Measurements from ENCODE around the gene TMEM141. TPM values are rescaled to one million over a fixed set of nuclear protein-coding genes. Genes with fewer than 3 reads are reported as not detected.

TMEM141 gene
- total RNA-seq, 2 experiments from 2014 or later = 43.2 to 70.2 TPM

GRCh38 chr9:136747161-136748060 lies 43.7 kb upstream of the TMEM141 start:
- no peak overlapping the region for H3K27ac ChIP-seq (ENCODE audit: low read depth, low read length, poor library complexity, severe bottlenecking)
- CTCF ChIA-PET (ENCODE audit: unreplicated experiment) = no interaction called here
- H3K79me2 ChIP-seq (ENCODE audit: insufficient read depth, low read depth, low read length) = no peaks in the 10 kb centered on the region
- no peaks in the 10 kb centered on the region for H3K9me2 ChIP-seq (ENCODE audit: insufficient read depth, low read length)
- peaks cover 14% of the 10 kb centered on the region for H3K9me3 ChIP-seq (ENCODE audit: low read length)
- no peak for DNase-seq (ENCODE audit: low spot score)
- H4K20me1 ChIP-seq (ENCODE audit: insufficient read depth, low read length) = no peaks in the 10 kb centered on the region
- no peak overlapping the region for H2AFZ ChIP-seq (ENCODE audit: low read length)
- POLR2A ChIA-PET = no interaction called here
- no peaks in the 10 kb centered on the region for H3K36me3 ChIP-seq (ENCODE audit: insufficient read depth, low read length)
- intact Hi-C loops (cut with micrococcal nuclease; ENCODE audit: unreplicated experiment) = no loop called here
- BruUV-seq (replicated peaks) = no TSS peak
- H3K4me3 ChIP-seq (ENCODE audit: low read depth, low read length, poor library complexity, severe bottlenecking) = no peak overlapping the region
- H3K4me1 ChIP-seq (ENCODE audit: insufficient read depth, low read length, poor library complexity, severe bottlenecking) = peaks cover 6% of the 10 kb centered on the region
- H3K4me2 ChIP-seq (ENCODE audit: low read length) = no peak overlapping the region
- TF ChIP-seq CTCF (conservative IDR thresholded peaks at IDR 0.05; ENCODE audit: low read length) = no peak
- TF ChIP-seq EZH2phosphoT487 (IDR thresholded peaks at IDR 0.05; ENCODE audit: borderline replicate concordance, low read depth, low read length) = no peak

- POLR2A ChIA-PET = no interaction called here
- no peak within 1 kb of the TSS for H2AFZ ChIP-seq (ENCODE audit: low read length)
- intact Hi-C loops (cut with micrococcal nuclease; ENCODE audit: unreplicated experiment) = no loop called here
- no peaks in the 10 kb centered on the region for H3K79me2 ChIP-seq (ENCODE audit: insufficient read depth, low read depth, low read length)
- no peaks in the 10 kb centered on the region for H3K36me3 ChIP-seq (ENCODE audit: insufficient read depth, low read length)
- CTCF ChIA-PET (ENCODE audit: unreplicated experiment) = no interaction called here
- H3K4me3 ChIP-seq (ENCODE audit: low read depth, low read length, poor library complexity, severe bottlenecking) = no peak within 1 kb of the TSS
- H3K9me2 ChIP-seq (ENCODE audit: insufficient read depth, low read length) = no peaks in the 10 kb centered on the region
- no peak within 1 kb of the TSS for H3K4me2 ChIP-seq (ENCODE audit: low read length)
- no TSS peak for BruUV-seq (replicated peaks)
- peaks cover 6% of the 10 kb centered on the region for H3K4me1 ChIP-seq (ENCODE audit: insufficient read depth, low read length, poor library complexity, severe bottlenecking)
- no peak for DNase-seq (ENCODE audit: low spot score)
- no peak within 1 kb of the TSS for H3K27ac ChIP-seq (ENCODE audit: low read depth, low read length, poor library complexity, severe bottlenecking)
- H3K9me3 ChIP-seq (ENCODE audit: low read length) = peaks cover 19% of the 10 kb centered on the region
- TF ChIP-seq CTCF (conservative IDR thresholded peaks at IDR 0.05; ENCODE audit: low read length) = no peak
- TF ChIP-seq EZH2phosphoT487 (IDR thresholded peaks at IDR 0.05; ENCODE audit: borderline replicate concordance, low read depth, low read length) = no peak
- H4K20me1 ChIP-seq (ENCODE audit: insufficient read depth, low read length) = no peaks in the 10 kb centered on the region
Observed at GRCh38 chr9:136748201-136748600, 42.9 kb upstream of the TMEM141 start, which contains the start of gene LCN6. LCN6 (minus strand) TSS chr9:136748525; CDS start chr9:136748483, 42 bp downstream.
